NCI-H226 (cell line): ENCODE results near the gene SLC4A7.
A peak's percentile ranks its signal among the peaks of the same experiment; 100 is the strongest.
"Not testable (repeated sequence)": the region's sequence is repeated elsewhere in the genome, so short reads cannot be mapped to it uniquely, and the experiment has no call there.

ENCODE experiments used
- DNase-seq: peaks from one replicate; pipeline ENCODE4 v3.0.0-alpha.2; 2015

The SLC4A7 gene

DNA sequence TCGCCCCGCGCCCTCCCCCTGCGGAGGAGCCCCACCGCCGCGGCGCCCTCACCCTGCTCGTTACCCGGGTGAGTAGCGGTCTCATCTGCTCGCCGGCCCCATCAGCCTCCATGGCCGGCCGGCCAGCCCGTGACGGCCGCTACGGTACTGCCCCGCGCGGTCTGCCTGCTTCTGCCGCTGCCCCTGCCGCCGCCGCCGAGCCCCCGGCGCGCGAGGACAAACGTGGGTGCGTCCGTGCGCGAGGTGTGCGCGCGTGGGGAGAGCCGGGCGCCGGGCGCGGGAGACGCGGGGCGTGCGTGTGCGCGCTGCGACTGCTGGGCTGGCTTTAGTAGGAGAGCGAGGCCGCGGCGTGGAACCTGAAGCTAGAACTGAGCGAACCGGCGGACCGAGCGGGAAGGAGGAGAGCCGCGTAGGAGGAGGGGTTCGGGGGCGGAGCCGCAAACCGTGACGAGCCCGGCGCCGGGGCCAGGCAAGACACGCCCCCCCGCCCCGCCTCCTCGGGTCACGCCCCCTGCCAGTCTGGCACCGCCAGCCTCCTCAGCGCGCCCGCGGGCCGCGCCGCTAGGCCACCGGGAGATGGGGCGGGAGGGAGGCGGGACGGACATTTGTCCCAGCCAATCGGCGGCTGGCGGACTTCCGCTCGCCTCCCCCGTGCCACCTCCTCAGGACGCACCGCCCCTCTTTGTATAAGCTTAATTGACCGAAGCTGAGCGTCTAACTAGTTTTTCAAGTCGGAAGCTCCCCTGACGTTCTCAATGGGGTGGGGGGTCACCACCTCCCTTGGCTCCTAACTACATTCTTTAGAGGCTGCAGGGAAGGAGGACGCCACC lies at the start of gene SLC4A7:
Gene SLC4A7, minus strand, starts transcription at position 370 of the 830 bp plus-strand sequence. Its CDS starts 258 bp downstream, at position 112.
- DNase-seq, result peak; percentile 88

DNA sequence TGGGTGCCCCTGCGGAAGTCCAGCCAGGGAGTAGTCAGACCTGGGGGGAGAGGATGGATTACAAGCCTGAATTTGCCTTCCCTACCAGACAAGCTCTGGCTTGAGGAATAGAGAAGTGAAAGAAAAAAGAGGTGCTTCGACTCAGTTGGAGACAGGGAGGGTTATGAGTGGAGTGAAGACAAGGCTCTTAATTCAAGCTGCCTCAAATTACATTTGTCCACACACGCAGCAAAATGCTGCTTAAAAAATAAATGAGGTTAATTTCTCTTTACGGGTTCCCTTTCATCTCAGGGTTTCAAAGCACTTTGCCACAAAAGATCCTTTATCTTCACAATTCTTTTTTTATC lies 49.0 kb upstream of the SLC4A7 start:
- DNase-seq, result no peak

GRCh38 chr3:27532426-27533260 lies 48.5 kb upstream of the SLC4A7 start:
- DNase-seq, result no peak

GRCh38 chr3:27531193-27531751 lies 47.1 kb upstream of the SLC4A7 start:
- not testable (repeated sequence) for DNase-seq

GRCh38 chr3:27528791-27529190 lies 44.6 kb upstream of the SLC4A7 start:
- no peak for DNase-seq

- DNase-seq, result no peak
Measured at GRCh38 chr3:27526614-27527315, 42.6 kb upstream of the SLC4A7 start.

DNA sequence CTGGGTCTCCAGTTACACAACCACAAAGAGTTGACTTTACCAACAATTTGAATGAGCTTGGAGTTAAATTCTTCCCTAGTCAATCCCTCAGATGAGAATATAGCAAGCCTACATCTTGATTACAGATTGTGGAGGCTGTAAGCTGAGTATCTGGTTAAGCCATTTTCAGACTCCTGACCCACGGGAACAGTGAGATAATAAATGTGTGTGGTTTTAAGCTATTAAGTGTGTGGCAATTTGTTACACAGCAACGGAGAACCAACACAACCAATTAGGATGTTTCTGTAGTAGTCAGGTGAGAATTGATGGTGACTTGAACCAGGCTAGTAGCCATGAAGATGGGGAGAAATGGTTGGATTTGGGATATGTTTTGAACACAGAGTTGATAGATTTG lies 37.7 kb upstream of the SLC4A7 start:
- peak; percentile 33 for DNase-seq

- peak; percentile 94 for DNase-seq
Measured at GRCh38 chr3:27521179-27521871, 37.1 kb upstream of the SLC4A7 start.

GRCh38 chr3:27511724-27512422 lies 27.7 kb upstream of the SLC4A7 start:
- no peak for DNase-seq

DNA sequence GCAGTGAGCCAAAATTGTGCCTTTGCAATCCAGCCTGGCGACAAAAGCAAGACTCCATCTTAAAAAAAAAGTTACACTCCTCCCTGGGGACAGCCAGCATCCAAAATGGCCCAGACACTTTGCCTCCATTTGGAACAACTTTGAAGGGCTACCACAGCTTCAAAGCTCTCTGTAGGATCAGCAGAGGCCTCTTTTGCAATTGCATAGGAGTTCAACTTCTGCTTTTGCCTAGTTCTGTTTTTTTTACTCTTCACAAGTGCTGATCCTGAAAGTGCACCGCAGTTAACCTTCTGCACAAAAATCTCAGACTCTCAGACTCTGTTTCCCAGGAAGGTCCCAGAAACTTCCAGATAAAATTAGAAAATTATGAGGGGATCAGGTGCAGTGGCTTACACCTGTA lies 25.2 kb upstream of the SLC4A7 start:
- DNase-seq, result no peak

GRCh38 chr3:27508424-27508823 lies 24.2 kb upstream of the SLC4A7 start:
- no peak for DNase-seq

- DNase-seq, result peak; percentile 40
Measured at GRCh38 chr3:27507515-27508266, 23.5 kb upstream of the SLC4A7 start.

GRCh38 chr3:27507111-27507510 lies 22.9 kb upstream of the SLC4A7 start:
- DNase-seq, result no peak

- no peak for DNase-seq
Measured at GRCh38 chr3:27504749-27505148, 20.6 kb upstream of the SLC4A7 start.

- no peak for DNase-seq
Measured at GRCh38 chr3:27503526-27503925, 19.3 kb upstream of the SLC4A7 start.

DNA sequence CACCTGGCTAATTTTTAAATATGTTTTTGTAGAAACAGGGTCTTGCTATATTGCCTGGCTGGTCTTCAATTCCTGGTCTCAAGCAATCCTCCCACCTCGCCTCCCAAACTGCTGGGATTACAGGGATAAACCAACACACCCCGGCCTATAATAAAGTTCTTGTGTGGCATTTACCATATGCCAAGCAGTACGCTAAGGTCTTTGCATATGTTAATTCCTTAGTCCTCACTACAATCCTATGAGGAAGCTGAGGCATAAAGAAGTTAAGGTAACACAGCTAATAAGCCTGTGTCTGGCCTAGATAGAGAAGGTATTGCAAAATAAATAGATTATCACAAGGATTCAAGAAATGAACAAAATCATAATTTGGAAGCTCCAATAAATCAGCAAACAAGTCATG lies 17.6 kb upstream of the SLC4A7 start:
- DNase-seq, result no peak

- DNase-seq, result no peak
Measured at GRCh38 chr3:27500986-27501385, 16.8 kb upstream of the SLC4A7 start.

DNA sequence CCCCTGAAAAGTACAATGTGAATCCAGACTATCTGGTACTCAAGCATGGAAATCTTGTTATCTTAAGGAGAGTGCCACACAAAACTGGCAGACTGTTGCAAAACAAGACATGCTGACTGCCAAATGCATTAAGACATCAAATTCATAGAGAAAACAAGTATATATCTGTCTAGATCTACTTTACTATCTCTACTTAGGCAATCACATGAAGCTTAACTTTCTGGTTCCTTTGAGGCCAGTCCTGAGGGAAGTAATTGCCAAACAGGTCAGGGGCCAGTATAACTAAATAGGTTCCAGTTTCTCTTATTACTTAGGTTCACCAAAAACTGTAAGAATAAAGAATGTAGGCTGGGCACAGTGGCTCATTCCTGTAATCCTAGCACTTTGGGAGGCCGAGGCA lies 15.9 kb upstream of the SLC4A7 start:
- no peak for DNase-seq

DNA sequence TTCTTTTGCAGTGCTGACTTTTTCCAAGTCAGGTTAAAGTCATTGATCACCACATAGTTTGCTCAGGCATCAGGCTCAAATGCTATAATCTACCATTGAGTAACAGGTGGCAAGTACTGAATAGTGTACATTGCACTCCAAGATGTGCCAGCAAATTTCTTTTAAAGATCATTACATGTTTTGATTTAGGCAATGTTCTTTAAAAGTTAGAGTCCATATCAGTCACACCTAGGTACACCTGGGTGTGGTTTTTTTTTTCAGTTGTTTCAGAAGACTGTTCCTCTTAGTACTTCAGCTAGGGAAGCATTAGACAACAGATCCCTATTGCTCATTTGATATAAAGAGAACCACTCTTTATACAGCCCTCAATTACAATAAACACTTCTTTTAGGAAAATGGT lies 10.6 kb upstream of the SLC4A7 start:
- DNase-seq, result no peak

DNA sequence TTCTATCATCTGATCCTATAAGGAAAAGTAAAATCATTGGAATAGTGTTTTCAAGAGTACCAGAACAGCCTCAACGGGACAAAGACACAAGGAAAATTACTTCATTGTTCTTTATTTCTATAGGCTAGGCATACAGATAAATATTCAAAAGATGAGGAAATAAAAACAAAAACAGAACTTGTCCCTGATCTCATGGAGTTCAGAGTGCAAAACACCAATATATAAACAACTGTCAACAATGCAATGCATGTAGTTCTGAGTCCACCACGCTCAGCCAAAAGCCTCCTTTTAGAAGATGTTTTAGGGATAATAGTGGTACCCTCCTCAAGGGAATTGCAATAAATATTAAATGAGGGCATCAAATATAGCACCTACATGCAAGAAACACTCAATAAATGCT lies 4.6 kb upstream of the SLC4A7 start:
- no peak for DNase-seq

DNA sequence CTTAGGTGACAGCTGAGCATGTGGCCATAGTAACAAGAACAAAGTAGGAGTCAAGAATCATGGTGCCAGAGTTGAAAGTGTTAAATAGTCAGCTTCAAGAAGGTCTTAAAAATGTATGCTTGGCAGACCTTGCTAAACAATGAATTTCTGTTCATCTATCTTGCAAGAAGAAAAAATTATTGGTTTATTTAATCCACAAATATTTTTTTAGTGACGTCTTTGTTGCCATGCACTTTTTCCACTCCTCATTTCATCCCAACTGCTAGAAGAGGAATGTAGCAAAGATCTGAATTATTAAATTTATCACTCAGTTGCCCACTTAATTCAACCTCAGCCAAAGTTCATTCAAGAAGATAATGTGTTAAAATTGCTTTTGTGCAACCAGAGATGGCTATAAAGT lies 3.2 kb upstream of the SLC4A7 start:
- DNase-seq, result no peak
